ENCODE data around the gene SLC27A2.
"Not testable (repeated sequence)": the region's sequence is repeated elsewhere in the genome, so short reads cannot be mapped to it uniquely, and the experiment has no call there.

SLC27A2 gene

DNA sequence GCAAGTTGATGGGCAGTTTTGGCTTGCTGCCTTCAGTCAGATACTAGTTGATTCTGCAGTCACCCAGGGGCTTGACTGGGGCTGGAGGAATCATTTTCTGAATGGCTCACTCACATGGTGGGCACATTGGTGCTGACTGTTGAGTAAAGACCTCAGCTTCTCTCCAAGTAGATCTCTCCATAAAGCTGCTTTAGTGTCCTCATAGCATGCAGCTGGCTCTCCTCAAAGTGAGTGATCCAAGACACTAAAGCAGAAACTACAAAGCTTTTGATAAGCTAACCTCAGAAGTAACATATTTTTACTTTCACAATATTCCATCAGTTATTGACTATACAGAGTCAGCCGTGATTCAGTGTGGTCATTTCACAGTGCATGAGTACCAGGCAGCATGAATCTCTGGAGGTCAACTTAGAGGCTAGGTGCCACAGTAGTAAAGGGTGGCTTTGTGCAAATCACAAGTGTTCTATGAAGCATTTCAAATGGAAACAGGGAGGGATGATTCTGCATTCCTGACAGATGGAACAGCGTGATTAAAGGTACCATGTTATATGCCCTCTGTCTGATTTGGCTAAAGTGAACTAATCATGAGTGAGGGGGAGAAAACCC lies 38.6 kb upstream of the SLC27A2 start:
- no peak for FAIRE-seq
- DNase-seq (ENCODE audit: insufficient read length, low spot score) = no peak
- TF ChIP-seq TAF1 (IDR thresholded peaks at IDR 0.05; ENCODE audit: low read depth, low read length) (no peak), PAX5 (IDR thresholded peaks at IDR 0.05; ENCODE audit: insufficient read depth, low read length, severe bottlenecking) (no peak), POU2F2 (IDR thresholded peaks at IDR 0.05; ENCODE audit: low read depth, low read length) (no peak), SPI1 (IDR thresholded peaks at IDR 0.05; ENCODE audit: low read depth, low read length) (no peak), POLR2AphosphoS5 (IDR thresholded peaks at IDR 0.05; ENCODE audit: low read depth, low read length) (no peak), POLR2A (IDR thresholded peaks at IDR 0.05; ENCODE audit: low read depth, low read length) (no peak)

DNA sequence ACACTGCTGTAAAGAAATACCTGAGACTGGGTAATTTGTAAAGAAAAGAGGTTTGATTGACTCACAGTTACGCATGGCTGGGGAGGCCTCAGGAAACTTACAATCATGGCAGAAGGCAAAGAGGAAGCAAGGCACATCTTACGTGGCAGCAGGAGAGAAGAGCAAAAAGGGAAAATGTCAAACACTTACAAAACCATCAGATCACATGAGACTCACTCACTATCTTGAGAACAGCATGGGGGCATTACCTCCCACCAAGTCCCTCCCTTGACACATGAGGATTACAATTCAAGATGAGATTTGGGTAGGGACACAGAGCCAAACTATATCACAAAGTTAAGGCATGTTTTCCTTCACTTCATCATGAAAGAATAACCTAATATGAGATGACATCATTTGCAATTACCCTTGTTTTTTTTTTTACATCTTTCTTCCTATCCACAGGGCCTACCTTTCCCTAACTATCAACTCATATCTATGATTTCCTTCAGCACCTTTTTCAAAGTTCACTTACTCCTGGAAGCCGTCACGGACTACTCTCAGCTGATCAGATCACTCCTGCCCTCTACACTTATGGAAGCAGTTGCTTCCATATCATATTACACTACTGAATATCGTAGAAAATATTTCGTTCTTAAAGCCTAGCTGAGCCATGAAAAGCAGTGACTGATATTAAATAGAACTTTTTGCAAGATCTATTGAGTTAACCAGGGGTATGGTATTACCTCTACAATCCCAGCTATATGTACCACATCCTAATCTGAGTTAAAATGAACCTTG lies 37.5 kb upstream of the SLC27A2 start:
- FAIRE-seq (no peak), DNase-seq (ENCODE audit: insufficient read length, low spot score) (no peak)
- TF ChIP-seq SPI1 (IDR thresholded peaks at IDR 0.05; ENCODE audit: low read depth, low read length) (no peak), TAF1 (IDR thresholded peaks at IDR 0.05; ENCODE audit: low read depth, low read length) (no peak), PAX5 (IDR thresholded peaks at IDR 0.05; ENCODE audit: insufficient read depth, low read length, severe bottlenecking) (no peak), POLR2A (IDR thresholded peaks at IDR 0.05; ENCODE audit: low read depth, low read length) (no peak), POLR2AphosphoS5 (IDR thresholded peaks at IDR 0.05; ENCODE audit: low read depth, low read length) (no peak), POU2F2 (IDR thresholded peaks at IDR 0.05; ENCODE audit: low read depth, low read length) (no peak)

DNA sequence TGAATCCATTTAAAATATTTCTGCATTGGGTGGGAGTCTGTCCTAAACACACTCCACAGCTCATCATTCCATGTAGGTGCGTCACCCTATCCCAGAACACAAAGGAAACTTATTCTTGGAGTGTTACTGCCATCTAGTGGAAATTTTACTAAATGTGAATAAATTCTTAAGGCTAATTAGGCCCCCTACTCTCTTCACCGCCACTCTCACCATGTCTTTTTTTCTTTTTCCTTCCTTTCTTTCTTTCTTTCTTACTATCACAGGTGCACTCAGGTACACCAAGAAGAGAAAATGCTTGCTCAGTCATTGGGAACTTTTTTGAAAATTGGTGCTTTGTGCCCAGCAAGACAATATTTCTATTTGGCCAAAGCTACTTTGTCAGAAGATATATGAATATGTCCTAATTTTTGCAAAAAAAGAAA lies 36.5 kb upstream of the SLC27A2 start:
- DNase-seq (ENCODE audit: insufficient read length, low spot score) (no peak), FAIRE-seq (no peak)
- TF ChIP-seq SPI1 (IDR thresholded peaks at IDR 0.05; ENCODE audit: low read depth, low read length) = no peak
- TF ChIP-seq POLR2A (IDR thresholded peaks at IDR 0.05; ENCODE audit: low read depth, low read length) = no peak
- no peak for TF ChIP-seq POU2F2 (IDR thresholded peaks at IDR 0.05; ENCODE audit: low read depth, low read length)
- no peak for TF ChIP-seq TAF1 (IDR thresholded peaks at IDR 0.05; ENCODE audit: low read depth, low read length)
- TF ChIP-seq PAX5 (IDR thresholded peaks at IDR 0.05; ENCODE audit: insufficient read depth, low read length, severe bottlenecking) = no peak
- no peak for TF ChIP-seq POLR2AphosphoS5 (IDR thresholded peaks at IDR 0.05; ENCODE audit: low read depth, low read length)

DNA sequence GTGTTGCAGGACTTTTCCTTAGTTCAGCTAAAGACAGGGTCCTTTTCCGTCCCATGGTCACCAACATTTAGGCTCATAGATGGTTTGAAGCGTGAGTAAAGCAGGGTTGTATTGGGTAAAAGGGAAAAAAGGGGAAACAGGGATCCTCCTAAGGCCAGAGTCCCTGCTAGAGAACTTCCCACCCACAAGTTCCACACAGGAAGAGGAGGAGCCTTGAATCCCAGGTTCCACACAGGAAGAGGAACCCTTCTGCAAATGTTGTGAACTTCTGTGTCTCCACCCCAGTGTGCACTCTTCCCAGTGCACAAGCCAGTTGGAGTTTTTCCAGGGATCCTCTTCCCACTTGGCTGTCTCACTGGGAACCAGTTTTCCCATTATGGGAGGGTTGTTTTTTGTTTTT lies 35.4 kb upstream of the SLC27A2 start:
- TF ChIP-seq POLR2A (IDR thresholded peaks at IDR 0.05; ENCODE audit: low read depth, low read length) (no peak), SPI1 (IDR thresholded peaks at IDR 0.05; ENCODE audit: low read depth, low read length) (no peak), TAF1 (IDR thresholded peaks at IDR 0.05; ENCODE audit: low read depth, low read length) (no peak), POU2F2 (IDR thresholded peaks at IDR 0.05; ENCODE audit: low read depth, low read length) (no peak), POLR2AphosphoS5 (IDR thresholded peaks at IDR 0.05; ENCODE audit: low read depth, low read length) (no peak), PAX5 (IDR thresholded peaks at IDR 0.05; ENCODE audit: insufficient read depth, low read length, severe bottlenecking) (no peak)
- FAIRE-seq (no peak), DNase-seq (ENCODE audit: insufficient read length, low spot score) (no peak)

DNA sequence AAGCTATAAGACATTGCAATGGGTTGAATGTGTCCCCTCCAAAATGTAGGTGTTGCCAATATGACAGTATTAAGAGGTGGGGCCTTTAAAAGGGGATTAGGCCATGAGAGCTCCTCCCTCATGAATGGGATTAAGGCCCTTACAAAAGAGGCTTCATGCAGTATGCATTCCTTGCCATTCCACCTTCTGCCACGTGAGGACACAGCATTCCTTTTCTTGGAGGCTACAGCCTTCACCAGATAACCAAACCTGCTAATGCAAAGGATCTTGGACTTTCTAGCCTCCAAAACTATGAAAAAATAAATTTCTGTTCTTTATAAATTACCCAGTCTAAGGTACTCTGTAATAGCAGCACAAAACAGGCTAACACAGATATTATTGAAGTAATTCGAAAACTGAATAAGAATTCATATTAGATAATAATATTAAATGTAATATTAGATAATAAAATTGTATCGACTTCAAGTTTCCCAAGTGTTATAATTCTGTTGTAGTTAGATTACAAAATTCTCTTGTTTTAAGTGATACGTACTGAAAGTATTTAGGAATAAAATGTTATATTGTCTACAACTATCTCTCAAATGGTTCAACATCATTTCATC lies 33.5 kb upstream of the SLC27A2 start:
- FAIRE-seq (no peak), DNase-seq (ENCODE audit: insufficient read length, low spot score) (no peak)
- TF ChIP-seq POLR2AphosphoS5 (IDR thresholded peaks at IDR 0.05; ENCODE audit: low read depth, low read length) (no peak), POLR2A (IDR thresholded peaks at IDR 0.05; ENCODE audit: low read depth, low read length) (no peak), PAX5 (IDR thresholded peaks at IDR 0.05; ENCODE audit: insufficient read depth, low read length, severe bottlenecking) (no peak), SPI1 (IDR thresholded peaks at IDR 0.05; ENCODE audit: low read depth, low read length) (no peak), TAF1 (IDR thresholded peaks at IDR 0.05; ENCODE audit: low read depth, low read length) (no peak), POU2F2 (IDR thresholded peaks at IDR 0.05; ENCODE audit: low read depth, low read length) (no peak)

DNA sequence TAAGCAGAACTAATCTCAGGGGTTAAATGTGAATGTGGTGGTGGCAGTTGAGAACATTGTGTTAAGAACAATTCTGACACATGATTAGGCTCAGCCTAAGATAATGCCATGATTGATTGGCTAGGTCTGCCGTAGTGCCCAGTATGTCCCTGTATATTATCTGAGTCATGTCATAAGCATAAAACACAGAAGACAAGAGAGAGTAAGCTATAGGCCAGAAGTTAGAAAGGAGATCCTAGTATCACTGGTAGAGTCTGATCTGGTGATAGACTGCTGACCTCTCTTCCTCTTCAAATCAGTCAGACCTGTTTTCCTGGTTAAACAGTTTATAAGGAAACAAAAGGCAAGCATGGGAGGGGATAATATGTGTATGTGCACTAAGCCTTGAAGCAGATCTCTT lies 32.9 kb upstream of the SLC27A2 start:
- no peak for TF ChIP-seq TAF1 (IDR thresholded peaks at IDR 0.05; ENCODE audit: low read depth, low read length)
- TF ChIP-seq SPI1 (IDR thresholded peaks at IDR 0.05; ENCODE audit: low read depth, low read length) = no peak
- TF ChIP-seq POLR2A (IDR thresholded peaks at IDR 0.05; ENCODE audit: low read depth, low read length) = no peak
- no peak for TF ChIP-seq POU2F2 (IDR thresholded peaks at IDR 0.05; ENCODE audit: low read depth, low read length)
- TF ChIP-seq POLR2AphosphoS5 (IDR thresholded peaks at IDR 0.05; ENCODE audit: low read depth, low read length) = no peak
- TF ChIP-seq PAX5 (IDR thresholded peaks at IDR 0.05; ENCODE audit: insufficient read depth, low read length, severe bottlenecking) = no peak
- DNase-seq (ENCODE audit: insufficient read length, low spot score) (no peak), FAIRE-seq (no peak)

DNA sequence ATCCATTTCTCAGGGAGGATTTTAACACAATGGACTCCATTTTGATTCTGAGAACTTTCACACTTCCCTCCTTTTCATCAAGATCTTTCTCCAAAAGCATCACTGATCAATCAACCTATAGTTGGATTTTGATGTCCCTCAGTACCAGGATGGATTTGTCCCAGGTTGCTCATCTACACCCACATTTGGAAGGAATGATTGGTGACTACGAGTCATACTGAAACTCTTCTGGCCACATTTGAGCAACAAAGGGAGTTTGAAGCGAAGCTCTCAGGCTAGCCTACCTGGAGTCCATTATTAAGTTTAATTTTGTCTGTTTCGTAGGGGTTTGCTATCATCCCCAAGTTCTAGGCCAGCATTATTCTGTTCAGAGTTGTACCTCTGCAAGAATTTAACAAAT lies 31.6 kb upstream of the SLC27A2 start:
- no peak for DNase-seq (ENCODE audit: insufficient read length, low spot score)
- no peak for FAIRE-seq
- TF ChIP-seq POLR2A (IDR thresholded peaks at IDR 0.05; ENCODE audit: low read depth, low read length) (no peak), SPI1 (IDR thresholded peaks at IDR 0.05; ENCODE audit: low read depth, low read length) (no peak), POU2F2 (IDR thresholded peaks at IDR 0.05; ENCODE audit: low read depth, low read length) (no peak), POLR2AphosphoS5 (IDR thresholded peaks at IDR 0.05; ENCODE audit: low read depth, low read length) (no peak), TAF1 (IDR thresholded peaks at IDR 0.05; ENCODE audit: low read depth, low read length) (no peak), PAX5 (IDR thresholded peaks at IDR 0.05; ENCODE audit: insufficient read depth, low read length, severe bottlenecking) (no peak)

DNA sequence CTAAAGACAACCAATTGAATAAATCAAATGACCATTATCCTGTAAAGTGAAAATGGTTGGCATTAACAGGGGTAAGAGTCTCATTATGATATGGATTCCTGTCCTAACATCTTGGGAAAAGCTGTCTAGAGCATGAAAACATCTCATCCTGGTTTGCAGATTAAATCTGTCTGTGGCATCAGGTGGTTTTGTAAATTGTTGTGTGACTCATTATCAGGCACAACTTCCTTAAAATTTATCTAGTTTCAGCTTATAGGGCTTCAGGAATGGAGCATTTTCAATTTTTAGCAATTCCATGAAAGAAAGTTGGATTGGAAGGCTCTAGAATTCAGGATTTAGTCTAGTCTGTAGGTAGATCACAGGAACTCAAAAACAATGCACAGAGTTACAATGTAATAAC lies 31.1 kb upstream of the SLC27A2 start:
- TF ChIP-seq PAX5 (IDR thresholded peaks at IDR 0.05; ENCODE audit: insufficient read depth, low read length, severe bottlenecking) (no peak), SPI1 (IDR thresholded peaks at IDR 0.05; ENCODE audit: low read depth, low read length) (no peak), POLR2A (IDR thresholded peaks at IDR 0.05; ENCODE audit: low read depth, low read length) (no peak), TAF1 (IDR thresholded peaks at IDR 0.05; ENCODE audit: low read depth, low read length) (no peak), POLR2AphosphoS5 (IDR thresholded peaks at IDR 0.05; ENCODE audit: low read depth, low read length) (no peak), POU2F2 (IDR thresholded peaks at IDR 0.05; ENCODE audit: low read depth, low read length) (no peak)
- FAIRE-seq (no peak), DNase-seq (ENCODE audit: insufficient read length, low spot score) (no peak)

DNA sequence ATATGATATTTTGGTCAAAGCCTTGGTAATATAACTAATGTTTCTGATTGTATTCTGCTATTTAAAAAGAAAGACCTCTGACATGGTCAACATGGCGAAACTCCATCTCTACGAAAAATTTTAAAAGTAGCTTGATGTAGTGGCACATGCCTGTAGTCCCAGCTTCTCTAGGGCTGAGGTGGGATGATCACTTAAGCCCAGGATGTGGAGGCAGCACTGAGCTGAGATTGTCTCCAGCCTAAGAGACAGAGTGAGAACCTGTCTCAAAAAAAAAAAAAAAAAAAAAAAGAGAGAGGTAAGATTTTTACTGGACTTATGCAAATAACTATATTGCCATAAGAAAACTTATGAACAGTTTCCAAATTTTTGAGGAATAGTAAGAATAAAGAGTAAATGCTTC lies 30.5 kb upstream of the SLC27A2 start:
- DNase-seq (ENCODE audit: insufficient read length, low spot score) (no peak), FAIRE-seq (no peak)
- no peak for TF ChIP-seq PAX5 (IDR thresholded peaks at IDR 0.05; ENCODE audit: insufficient read depth, low read length, severe bottlenecking)
- TF ChIP-seq POLR2A (IDR thresholded peaks at IDR 0.05; ENCODE audit: low read depth, low read length) = no peak
- no peak for TF ChIP-seq SPI1 (IDR thresholded peaks at IDR 0.05; ENCODE audit: low read depth, low read length)
- TF ChIP-seq POLR2AphosphoS5 (IDR thresholded peaks at IDR 0.05; ENCODE audit: low read depth, low read length) = no peak
- no peak for TF ChIP-seq TAF1 (IDR thresholded peaks at IDR 0.05; ENCODE audit: low read depth, low read length)
- TF ChIP-seq POU2F2 (IDR thresholded peaks at IDR 0.05; ENCODE audit: low read depth, low read length) = no peak

DNA sequence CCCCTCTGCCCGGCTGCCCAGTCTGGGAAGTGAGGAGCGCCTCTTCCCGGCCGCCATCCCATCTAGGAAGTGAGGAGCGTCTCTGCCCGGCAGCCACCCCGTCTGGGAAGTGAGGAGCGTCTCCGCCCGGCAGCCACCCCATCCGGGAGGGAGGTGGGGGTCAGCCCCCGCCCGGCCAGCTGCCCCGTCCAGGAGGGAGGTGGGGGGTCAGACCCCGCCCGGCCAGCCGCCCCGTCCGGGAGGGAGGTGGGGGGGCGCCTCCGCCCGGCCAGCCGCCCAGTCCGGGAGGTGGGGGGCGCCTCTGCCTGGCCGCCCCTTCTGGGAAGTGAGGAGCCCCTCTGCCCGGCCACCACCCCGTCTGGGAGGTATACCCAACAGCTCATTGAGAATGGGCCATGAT lies 23.8 kb upstream of the SLC27A2 start:
- DNase-seq (ENCODE audit: insufficient read length, low spot score); FAIRE-seq: not testable (repeated sequence)
